Activated CD4-positive, CD25-positive, alpha-beta regulatory T cell (primary cell): Measurements from ENCODE around the gene GNPTG.

Source experiments
- DNase-seq, 4 experiments: peaks; one replicate each; lab custom pipeline; 2025; lab: John Stamatoyannopoulos, UW

The GNPTG gene

GRCh38 chr16:1351582-1352362 lies at the start of gene GNPTG, which contains the start of gene TSR3:
TSS of gene GNPTG (plus strand) at chr16:1351931. CDS start at chr16:1351966, 35 bp downstream.
TSS of gene TSR3 (minus strand) at chr16:1351878. CDS start at chr16:1351804, 74 bp downstream.
- DNase-seq, result peak; percentile 65 to 79 (median 68)

- no peak for DNase-seq
Measured at GRCh38 chr16:1305823-1306222, 45.9 kb upstream of the GNPTG start.

GRCh38 chr16:1306334-1306733 lies 45.4 kb upstream of the GNPTG start:
- DNase-seq, result no peak

GRCh38 chr16:1308036-1308976 lies 43.4 kb upstream of the GNPTG start:
- no peak for DNase-seq

- peak; percentile 89 to 96 (median 92) for DNase-seq
Measured at GRCh38 chr16:1308977-1309885, 42.5 kb upstream of the GNPTG start, which contains the start of gene UBE2I. TSS of gene UBE2I (plus strand) at chr16:1309636. CDS start at chr16:1314031, 4,395 bp downstream.

GRCh38 chr16:1309888-1310831 lies 41.6 kb upstream of the GNPTG start:
- DNase-seq, result peak in 2 of 4 experiments; percentile 31 to 44

- DNase-seq, result no peak
Measured at GRCh38 chr16:1310832-1311200, 40.9 kb upstream of the GNPTG start.

- no peak for DNase-seq
Measured at GRCh38 chr16:1311212-1311737, 40.5 kb upstream of the GNPTG start.

- no peak for DNase-seq
Measured at GRCh38 chr16:1311738-1312466, 39.8 kb upstream of the GNPTG start.

- DNase-seq, result no peak
Measured at GRCh38 chr16:1312467-1312816, 39.3 kb upstream of the GNPTG start.

GRCh38 chr16:1312903-1313302 lies 38.8 kb upstream of the GNPTG start:
- DNase-seq, result no peak

GRCh38 chr16:1313721-1314369 lies 37.9 kb upstream of the GNPTG start:
- no peak for DNase-seq

GRCh38 chr16:1314399-1315068 lies 37.2 kb upstream of the GNPTG start:
- no peak for DNase-seq

GRCh38 chr16:1315081-1316032 lies 36.4 kb upstream of the GNPTG start:
- DNase-seq, result no peak

GRCh38 chr16:1316033-1316405 lies 35.7 kb upstream of the GNPTG start:
- no peak for DNase-seq

- DNase-seq, result no peak
Measured at GRCh38 chr16:1317479-1318267, 34.1 kb upstream of the GNPTG start.

- no peak for DNase-seq
Measured at GRCh38 chr16:1318268-1318545, 33.5 kb upstream of the GNPTG start.
